ENCODE results near the gene ALG8. TPM values are rescaled to one million over a fixed set of nuclear protein-coding genes. Genes with fewer than 3 reads are reported as not detected.

Gene ALG8
- total RNA-seq, 4 donors from 2014 or later = 26.5 to 43.4 (median 30.8) TPM

DNA sequence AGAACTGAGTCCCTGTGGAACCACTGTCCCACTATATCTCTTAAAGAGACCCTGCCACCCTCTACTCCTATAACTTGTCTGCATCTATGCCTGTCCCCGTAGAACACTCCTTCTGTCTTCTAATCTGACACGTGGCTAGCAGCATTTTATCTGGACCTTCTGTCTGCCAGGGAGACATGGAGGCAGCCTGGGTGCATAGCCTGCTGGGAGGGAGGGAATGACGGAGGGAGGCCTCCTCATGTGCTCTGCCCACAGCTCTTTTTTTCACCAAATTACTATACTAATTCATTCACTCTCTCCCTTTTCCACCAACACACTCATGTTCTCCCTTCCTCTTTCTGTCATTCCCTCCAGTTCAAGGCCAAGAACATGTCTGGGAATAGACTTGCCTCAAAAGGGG is 83.3 kb downstream of the ALG8 start:
- no peak overlapping the region for H3K27ac ChIP-seq
- no peaks in the 10 kb centered on the region for H3K27me3 ChIP-seq
- no peaks in the 10 kb centered on the region for H3K9me3 ChIP-seq
- H3K36me3 ChIP-seq = no peaks in the 10 kb centered on the region
- intact Hi-C loops (cut with DNase I; ENCODE audit: low total_unique reads) = no loop called here
- TF ChIP-seq CTCF (IDR thresholded peaks at IDR 0.05) (no peak), POLR2A (IDR thresholded peaks at IDR 0.05) (no peak)
- no peak for DNase-seq
- no peaks in the 10 kb centered on the region for H3K4me1 ChIP-seq
- H3K4me3 ChIP-seq = no peak overlapping the region

DNA sequence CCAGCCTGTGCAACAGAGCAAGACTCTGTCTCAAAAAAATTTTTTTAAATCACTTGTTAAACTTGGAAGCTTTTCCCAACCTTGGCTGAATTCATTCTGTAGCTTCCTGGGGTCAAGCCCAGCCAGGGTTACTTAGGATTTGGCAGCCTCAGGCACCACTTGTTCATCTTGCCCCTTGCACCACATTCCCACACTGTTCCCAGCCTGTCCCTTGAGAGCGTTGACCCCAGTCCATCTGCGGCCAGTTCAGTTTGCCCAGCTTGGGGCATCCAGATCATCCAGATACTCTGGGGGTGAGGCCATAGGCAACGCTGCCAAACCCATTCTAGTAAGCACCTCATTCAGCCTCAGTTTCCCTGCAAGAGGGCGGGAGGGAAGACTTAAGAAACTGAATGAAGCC is 84.5 kb downstream of the ALG8 start:
- no peak for TF ChIP-seq CTCF (IDR thresholded peaks at IDR 0.05)
- TF ChIP-seq POLR2A (IDR thresholded peaks at IDR 0.05) = no peak
- DNase-seq = no peak
- H3K4me1 ChIP-seq = no peaks in the 10 kb centered on the region
- H3K27ac ChIP-seq = no peak overlapping the region
- intact Hi-C loops (cut with DNase I; ENCODE audit: low total_unique reads) = no loop called here
- H3K36me3 ChIP-seq = no peaks in the 10 kb centered on the region
- H3K4me3 ChIP-seq = no peak overlapping the region
- H3K27me3 ChIP-seq = no peaks in the 10 kb centered on the region
- no peaks in the 10 kb centered on the region for H3K9me3 ChIP-seq

DNA sequence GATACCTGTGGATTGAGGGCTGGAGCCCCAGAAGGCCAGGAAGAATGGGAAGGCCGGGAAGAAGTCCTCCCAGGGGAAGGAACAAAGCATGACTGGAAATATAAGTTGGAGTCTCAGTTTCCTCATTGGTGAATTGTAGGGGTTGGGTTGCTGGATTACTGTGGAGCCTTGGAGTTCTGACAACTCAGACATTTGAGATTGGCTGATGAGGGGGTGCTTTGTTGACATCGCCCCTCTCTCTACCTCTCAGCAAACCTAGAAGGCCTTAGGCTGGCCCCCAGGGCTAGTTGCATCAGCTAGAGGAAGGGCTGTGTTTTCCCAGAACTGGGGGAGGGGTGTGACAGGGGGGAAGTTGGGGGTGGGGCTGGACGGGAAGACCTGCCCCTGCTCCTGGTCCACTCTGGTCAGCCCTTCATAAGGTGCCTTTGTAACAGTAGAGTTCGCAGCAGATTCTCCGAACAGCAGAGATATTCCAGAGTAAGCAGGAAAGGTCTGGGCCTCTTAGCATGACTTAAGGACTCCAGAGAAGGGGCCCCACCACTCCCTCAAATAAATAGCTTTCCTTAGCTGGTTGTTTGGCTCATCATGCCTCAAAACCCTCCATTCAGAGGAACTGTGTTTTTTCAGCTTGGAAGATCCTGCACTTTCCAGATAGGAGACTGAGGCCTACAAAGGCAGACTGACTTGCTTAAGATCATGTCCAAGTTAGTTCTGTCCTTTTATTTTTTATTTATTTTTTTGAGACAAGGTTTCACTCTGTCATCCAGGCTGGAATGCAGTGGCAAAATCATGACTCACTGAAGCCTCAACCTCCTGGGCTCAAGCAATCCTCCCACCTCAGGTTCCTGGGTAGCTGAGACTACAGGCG is 88.2 kb downstream of the ALG8 start:
- TF ChIP-seq POLR2A (IDR thresholded peaks at IDR 0.05) (no peak), CTCF (IDR thresholded peaks at IDR 0.05) (no peak)

More for the DNA sequence above, 88.2 kb downstream of the ALG8 start:
- Histone ChIP-seq H3K27me3 (no peaks in the 10 kb centered on the region), H3K9me3 (no peaks in the 10 kb centered on the region), H3K4me3 (no peak overlapping the region), H3K4me1 (no peaks in the 10 kb centered on the region), H3K27ac (no peak overlapping the region), H3K36me3 (no peaks in the 10 kb centered on the region)
- intact Hi-C loops (cut with DNase I; ENCODE audit: low total_unique reads) = no loop called here
- no peak for DNase-seq

Small RNA genes within 50 kb of the gene (small RNA-seq; reads per million reads assigned to genes)
- not detected for gene RNU6-126P

Other genes with a start within 250 kb of the ALG8 start
- 10 to 100 TPM; 13.8 to 68.8 (median 45.7) TPM for gene INTS4, start 145.0 kb downstream of the ALG8 start, total RNA-seq
- gene KCTD14, start 116.3 kb downstream of the ALG8 start, total RNA-seq = 10 to 100 TPM in 1 of 4 donors, 1 to 10 TPM in 3; 4.1 to 10.6 (median 8.2) TPM
- gene THRSP, start 75.8 kb downstream of the ALG8 start, total RNA-seq = not detected
- gene NDUFC2, start 59.8 kb downstream of the ALG8 start, total RNA-seq = 100 to 1,000 TPM in 1 of 4 donors, 10 to 100 TPM in 3; 10.2 to 137 (median 66.7) TPM
- gene KCTD21, start 49.0 kb upstream of the ALG8 start, total RNA-seq = 10 to 100 TPM in 2 of 4 donors, 1 to 10 TPM in 2; 6.2 to 12.4 (median 10.6) TPM
- gene USP35, start 49.3 kb upstream of the ALG8 start, total RNA-seq = 10 to 100 TPM in 2 of 4 donors, 1 to 10 TPM in 2; 5.4 to 25.3 (median 10.3) TPM